ENCODE results near the gene MRTFA. TPM values are rescaled to one million over a fixed set of nuclear protein-coding genes. Genes with fewer than 3 reads are reported as not detected.
A peak's percentile ranks its signal among the peaks of the same experiment; 100 is the strongest.

MRTFA gene
- polyA plus RNA-seq, 2 of the 4 experiments (the other 2 are of a cell fraction), result 6.8 to 48.3 TPM

DNA sequence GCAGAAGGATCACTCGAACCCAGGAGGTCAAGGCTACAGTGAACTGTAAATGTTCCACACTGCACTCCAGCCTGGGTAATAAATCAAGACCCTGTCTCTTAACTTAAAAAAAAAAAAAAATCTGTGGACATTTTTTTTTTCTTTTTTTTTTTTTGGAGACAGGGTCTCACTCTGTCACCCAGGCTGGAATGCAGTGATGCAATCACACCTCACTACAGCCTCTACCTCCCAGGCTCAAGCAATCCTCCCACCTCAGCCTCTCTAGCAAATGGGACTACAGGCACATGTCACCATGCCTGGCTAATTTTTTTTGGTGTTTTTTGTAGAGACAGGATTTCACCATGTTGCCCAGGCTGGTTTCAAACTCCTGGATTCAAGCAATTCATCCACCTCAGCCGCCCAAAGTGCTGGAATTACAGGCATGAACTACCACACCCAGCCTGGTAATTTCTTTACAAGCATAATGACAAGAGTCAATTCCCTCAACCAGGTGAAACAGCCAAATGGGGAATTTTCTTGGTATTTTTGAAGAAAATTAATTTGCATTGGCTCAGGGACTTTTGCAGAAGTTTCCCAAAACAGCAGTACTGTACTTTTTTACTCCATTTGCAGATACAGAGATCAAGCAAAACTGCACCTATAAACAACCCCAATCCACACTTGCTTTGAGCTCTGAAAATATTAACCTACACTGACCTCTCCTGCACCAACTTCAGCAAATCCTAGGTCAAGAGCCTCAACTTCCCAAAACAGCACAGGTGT is 44.0 kb downstream of the MRTFA start:
- Histone ChIP-seq H3K9me3 (no peaks in the 10 kb centered on the region), H3K27ac (peak overlapping the region in 1 of 2 experiments; percentile 56; a peak in 2 of 6 replicates), H3K4me2 (peak overlapping the region; percentile 52), H3K4me3 (no peak overlapping the region), H3K4me1 (peaks cover 82% of the 10 kb centered on the region)
- FAIRE-seq, result no peak
- no peak for DNase-seq (ENCODE audit: low read depth in 1 of 2, low spot score in 1 of 2)
- TF ChIP-seq ZFP36 (IDR thresholded peaks at IDR 0.05; ENCODE audit: borderline replicate concordance, partially characterized antibody), result no peak
- peak in 1 of 2 experiments; percentile 42; a peak in 2 of 4 replicates for TF ChIP-seq CEBPB (IDR thresholded peaks at IDR 0.05)
- 67% methylated on average over 2 of the region's 2 CpGs for WGBS (ENCODE audit: missing lambda C conversion rate)
- ChIA-PET CTCF (interaction anchor here (0.6 kb wide), 1 partner anchor 1277 kb away, joined by 3 read pairs; no protein-coding TSS in a partner anchor), POLR2A (no interaction called here)
- ATAC-seq, result no peak

DNA sequence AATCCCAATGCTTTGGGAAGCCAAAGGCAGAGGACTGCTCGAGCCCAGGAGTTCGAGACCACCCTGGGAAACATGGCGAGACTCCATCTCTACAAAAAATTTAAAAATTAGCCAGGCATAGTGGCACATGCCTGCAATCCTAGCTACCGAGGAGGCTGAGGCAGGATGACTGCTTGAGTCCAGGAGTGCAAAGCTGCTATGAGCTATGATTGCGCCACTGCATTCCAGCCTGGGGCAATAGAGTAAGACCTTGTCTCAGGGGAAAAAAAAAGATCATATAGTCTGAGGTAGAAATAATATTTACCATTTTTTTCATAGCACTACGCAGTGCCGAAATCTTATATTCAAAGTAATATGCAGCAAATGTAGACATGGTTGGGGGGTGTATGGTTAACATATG is 47.8 kb downstream of the MRTFA start:
- no peak overlapping the region for H3K4me3 ChIP-seq
- H3K4me2 ChIP-seq, result peak overlapping the region; percentile 60
- peak overlapping the region; percentile 32 to 33; a peak in 4 of 6 replicates for H3K27ac ChIP-seq
- peaks cover 64% of the 10 kb centered on the region for H3K4me1 ChIP-seq
- WGBS (ENCODE audit: missing lambda C conversion rate), result 79% methylated on average over 7 of the region's 7 CpGs
- ChIA-PET POLR2A (interaction anchor here (0.5 kb wide), 1 partner anchor 89 kb away, joined by 3 read pairs; no protein-coding TSS in a partner anchor), CTCF (interaction anchor here (0.6 kb wide), 1 partner anchor 369 kb away, joined by 3 read pairs; no protein-coding TSS in a partner anchor)
- ATAC-seq, result peak in 1 of 2 experiments; percentile 70; a peak in 3 of 6 replicates
- peak in 1 of 2 experiments; percentile 38 for DNase-seq (ENCODE audit: low read depth in 1 of 2, low spot score in 1 of 2)
- TF ChIP-seq CEBPB (IDR thresholded peaks at IDR 0.05) (peak; percentile 67 to 89), EHMT2 (IDR thresholded peaks at IDR 0.05; ENCODE audit: low read depth) (no peak)
- H3K9me3 ChIP-seq, result no peaks in the 10 kb centered on the region; the same call in 2 of the 3 replicates
- FAIRE-seq, result no peak

DNA sequence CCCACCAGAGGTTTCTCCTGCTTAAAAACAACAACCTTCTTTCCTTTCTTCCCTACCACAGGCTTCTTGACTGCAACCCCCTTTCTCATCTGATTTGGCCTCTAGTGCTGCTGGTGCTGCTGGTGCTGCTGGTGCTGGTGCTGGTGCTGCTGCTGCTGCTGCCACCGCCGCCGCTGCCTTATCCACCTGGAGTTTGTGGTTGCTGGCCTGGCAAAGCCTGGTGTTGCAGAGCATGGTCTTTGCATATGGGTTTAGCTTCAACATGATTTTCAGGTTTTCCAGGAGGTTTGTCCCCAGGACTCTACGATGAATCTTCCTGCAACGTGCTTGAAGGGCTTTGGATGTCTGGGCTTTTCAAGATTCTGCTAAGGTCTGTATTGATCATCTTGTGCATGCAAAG is 49.7 kb downstream of the MRTFA start:
- ATAC-seq (no peak), FAIRE-seq (no peak), DNase-seq (ENCODE audit: low read depth in 1 of 2, low spot score in 1 of 2) (no peak)
- Histone ChIP-seq H3K9me3 (no peaks in the 10 kb centered on the region; the same call in 2 of the 3 replicates), H3K27ac (0 out of 6 replicates have a peak overlapping the region, but pooled peaks of 1 of the 2 experiments have one; percentile 28), H3K4me1 (peaks cover 45% of the 10 kb centered on the region), H3K4me2 (no peak overlapping the region), H3K4me3 (no peak overlapping the region)
- TF ChIP-seq POLR2AphosphoS2 (conservative IDR thresholded peaks at IDR 0.05; ENCODE audit: low read length) (no peak), MYC (IDR thresholded peaks at IDR 0.05; ENCODE audit: borderline replicate concordance, low read length) (no peak), HOXB5 (CRISPR knock-in tag; IDR thresholded peaks at IDR 0.05) (no peak), HOXB13 (CRISPR knock-in tag; IDR thresholded peaks at IDR 0.05; ENCODE audit: low read depth) (no peak), CEBPB (IDR thresholded peaks at IDR 0.05) (no peak), KDM5A (IDR thresholded peaks at IDR 0.05) (no peak), POLR2A (IDR thresholded peaks at IDR 0.05; ENCODE audit: low read length) (no peak), CHD4 (IDR thresholded peaks at IDR 0.05; ENCODE audit: borderline replicate concordance) (no peak), HDAC2 (IDR thresholded peaks at IDR 0.05) (no peak), PBX3 (IDR thresholded peaks at IDR 0.05) (no peak), RARB (CRISPR knock-in tag; IDR thresholded peaks at IDR 0.05) (no peak), EP300 (IDR thresholded peaks at IDR 0.05) (no peak), FOSB (CRISPR knock-in tag; IDR thresholded peaks at IDR 0.05) (no peak)
- TF ChIP-seq, protein P1, sequence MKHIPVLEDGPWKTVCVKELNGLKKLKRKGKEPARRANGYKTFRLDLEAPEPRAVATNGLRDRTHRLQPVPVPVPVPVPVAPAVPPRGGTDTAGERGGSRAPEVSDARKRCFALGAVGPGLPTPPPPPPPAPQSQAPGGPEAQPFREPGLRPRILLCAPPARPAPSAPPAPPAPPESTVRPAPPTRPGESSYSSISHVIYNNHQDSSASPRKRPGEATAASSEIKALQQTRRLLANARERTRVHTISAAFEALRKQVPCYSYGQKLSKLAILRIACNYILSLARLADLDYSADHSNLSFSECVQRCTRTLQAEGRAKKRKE (CRISPR knock-in tag; IDR thresholded peaks at IDR 0.05; ENCODE audit: low read depth), result no peak
- TF ChIP-seq, protein P2, sequence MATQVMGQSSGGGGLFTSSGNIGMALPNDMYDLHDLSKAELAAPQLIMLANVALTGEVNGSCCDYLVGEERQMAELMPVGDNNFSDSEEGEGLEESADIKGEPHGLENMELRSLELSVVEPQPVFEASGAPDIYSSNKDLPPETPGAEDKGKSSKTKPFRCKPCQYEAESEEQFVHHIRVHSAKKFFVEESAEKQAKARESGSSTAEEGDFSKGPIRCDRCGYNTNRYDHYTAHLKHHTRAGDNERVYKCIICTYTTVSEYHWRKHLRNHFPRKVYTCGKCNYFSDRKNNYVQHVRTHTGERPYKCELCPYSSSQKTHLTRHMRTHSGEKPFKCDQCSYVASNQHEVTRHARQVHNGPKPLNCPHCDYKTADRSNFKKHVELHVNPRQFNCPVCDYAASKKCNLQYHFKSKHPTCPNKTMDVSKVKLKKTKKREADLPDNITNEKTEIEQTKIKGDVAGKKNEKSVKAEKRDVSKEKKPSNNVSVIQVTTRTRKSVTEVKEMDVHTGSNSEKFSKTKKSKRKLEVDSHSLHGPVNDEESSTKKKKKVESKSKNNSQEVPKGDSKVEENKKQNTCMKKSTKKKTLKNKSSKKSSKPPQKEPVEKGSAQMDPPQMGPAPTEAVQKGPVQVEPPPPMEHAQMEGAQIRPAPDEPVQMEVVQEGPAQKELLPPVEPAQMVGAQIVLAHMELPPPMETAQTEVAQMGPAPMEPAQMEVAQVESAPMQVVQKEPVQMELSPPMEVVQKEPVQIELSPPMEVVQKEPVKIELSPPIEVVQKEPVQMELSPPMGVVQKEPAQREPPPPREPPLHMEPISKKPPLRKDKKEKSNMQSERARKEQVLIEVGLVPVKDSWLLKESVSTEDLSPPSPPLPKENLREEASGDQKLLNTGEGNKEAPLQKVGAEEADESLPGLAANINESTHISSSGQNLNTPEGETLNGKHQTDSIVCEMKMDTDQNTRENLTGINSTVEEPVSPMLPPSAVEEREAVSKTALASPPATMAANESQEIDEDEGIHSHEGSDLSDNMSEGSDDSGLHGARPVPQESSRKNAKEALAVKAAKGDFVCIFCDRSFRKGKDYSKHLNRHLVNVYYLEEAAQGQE (IDR thresholded peaks at IDR 0.05), result no peak
- POLR2A ChIA-PET, result interaction anchor here (1.1 kb wide), 1 partner anchor 52 kb away, joined by 3 read pairs; no protein-coding TSS in a partner anchor
- WGBS (ENCODE audit: missing lambda C conversion rate), result 94% methylated on average over 5 of the region's 5 CpGs
- CTCF ChIA-PET, result interaction anchor here (0.7 to 1.5 kb wide), 3 partner anchors 20 to 150 kb away, joined by 3 to 4 read pairs (median 3); no protein-coding TSS in a partner anchor

All from A549 (cell line).